ENCODE measurements around the gene TRAF3.

Gene TRAF3

GRCh38 chr14:102900631-102901571, 123.7 kb downstream of the TRAF3 start:
- TF ChIP-seq CTCF (IDR thresholded peaks at IDR 0.05; ENCODE audit: low read depth, low read length) = no peak
- H3K4me3 ChIP-seq (ENCODE audit: low read depth, low read length) = no peak overlapping the region
- H3K27me3 ChIP-seq = no peaks in the 10 kb centered on the region
- DNase-seq = no peak
- H3K9me3 ChIP-seq = no peaks in the 10 kb centered on the region
- H3K4me1 ChIP-seq = no peaks in the 10 kb centered on the region
- H3K36me3 ChIP-seq = no peaks in the 10 kb centered on the region; the same call in 1 of the 2 replicates

- H3K27me3 ChIP-seq = no peaks in the 10 kb centered on the region
- H3K4me3 ChIP-seq (ENCODE audit: low read depth, low read length) = no peak overlapping the region
- no peak for TF ChIP-seq CTCF (IDR thresholded peaks at IDR 0.05; ENCODE audit: low read depth, low read length)
- no peak for DNase-seq
- no peaks in the 10 kb centered on the region for H3K9me3 ChIP-seq
- peaks cover 4% of the 10 kb centered on the region for H3K36me3 ChIP-seq
- no peaks in the 10 kb centered on the region for H3K4me1 ChIP-seq
These were observed 124.4 kb downstream of the TRAF3 start for GRCh38 chr14:102901633-102902032.

DNA sequence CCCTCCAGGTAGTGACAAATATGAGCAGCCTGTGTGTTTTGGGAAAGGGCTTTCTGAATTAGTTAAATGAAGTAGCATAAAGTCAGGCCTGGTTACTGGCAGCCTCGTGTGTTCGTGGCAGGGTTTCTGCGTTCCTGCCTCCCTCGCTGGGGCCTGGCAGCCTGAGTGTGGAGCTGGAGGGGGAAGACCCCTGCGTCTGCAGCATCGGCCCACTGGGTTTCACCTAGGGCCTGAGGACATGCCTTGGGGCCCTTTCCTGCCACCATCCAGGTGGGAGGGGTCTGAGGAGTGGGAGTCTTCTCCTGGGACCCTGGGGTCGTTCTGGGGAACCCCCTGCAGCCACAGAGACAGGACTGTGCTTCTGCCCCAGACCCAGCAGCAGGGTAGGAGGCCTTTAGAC, 124.8 kb downstream of the TRAF3 start:
- no peaks in the 10 kb centered on the region for H3K27me3 ChIP-seq
- H3K4me1 ChIP-seq = no peaks in the 10 kb centered on the region
- TF ChIP-seq CTCF (IDR thresholded peaks at IDR 0.05; ENCODE audit: low read depth, low read length) = no peak
- H3K36me3 ChIP-seq = peaks cover 9% of the 10 kb centered on the region
- no peaks in the 10 kb centered on the region for H3K9me3 ChIP-seq
- no peak for DNase-seq
- no peak overlapping the region for H3K4me3 ChIP-seq (ENCODE audit: low read depth, low read length)

GRCh38 chr14:102902523-102903247, 125.4 kb downstream of the TRAF3 start:
- no peak overlapping the region for H3K4me3 ChIP-seq (ENCODE audit: low read depth, low read length)
- H3K36me3 ChIP-seq = peaks cover 12% of the 10 kb centered on the region
- H3K4me1 ChIP-seq = no peaks in the 10 kb centered on the region
- no peaks in the 10 kb centered on the region for H3K9me3 ChIP-seq
- DNase-seq = no peak
- H3K27me3 ChIP-seq = no peaks in the 10 kb centered on the region
- no peak for TF ChIP-seq CTCF (IDR thresholded peaks at IDR 0.05; ENCODE audit: low read depth, low read length)

DNA sequence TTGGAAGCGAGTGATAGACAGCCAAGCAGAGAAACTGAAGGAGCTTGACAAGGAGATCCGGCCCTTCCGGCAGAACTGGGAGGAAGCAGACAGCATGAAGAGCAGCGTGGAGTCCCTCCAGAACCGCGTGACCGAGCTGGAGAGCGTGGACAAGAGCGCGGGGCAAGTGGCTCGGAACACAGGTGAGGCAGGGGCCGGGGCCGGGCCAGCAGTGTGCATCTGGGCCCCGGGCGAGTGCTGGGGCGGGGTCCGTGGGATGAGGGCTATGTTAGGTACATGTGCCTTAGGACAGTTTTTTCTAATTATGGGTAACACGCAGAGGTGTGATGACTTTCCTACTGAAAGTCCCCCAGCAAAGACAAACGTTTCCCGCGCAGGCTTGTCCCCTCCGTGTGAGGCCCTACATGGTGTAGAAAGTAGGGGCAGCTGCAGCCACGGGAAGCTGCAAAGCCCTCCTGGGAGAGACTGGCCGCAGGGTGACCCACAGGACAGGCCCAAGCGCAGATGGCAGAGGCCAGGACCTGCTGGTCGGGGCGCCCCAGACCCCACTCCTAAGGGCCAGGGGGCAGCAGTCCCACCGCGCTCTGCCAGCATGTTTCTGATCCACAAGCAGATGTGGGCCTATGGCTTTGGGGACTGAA, 126.1 kb downstream of the TRAF3 start:
- no peak for DNase-seq
- Histone ChIP-seq H3K9me3 (no peaks in the 10 kb centered on the region), H3K4me1 (no peaks in the 10 kb centered on the region), H3K4me3 (ENCODE audit: low read depth, low read length) (no peak overlapping the region), H3K27me3 (no peaks in the 10 kb centered on the region), H3K36me3 (peaks cover 12% of the 10 kb centered on the region)
- no peak for TF ChIP-seq CTCF (IDR thresholded peaks at IDR 0.05; ENCODE audit: low read depth, low read length)

All from BE2C (cell line).